Mesothelial cell of epicardium (in vitro differentiated cells): Measurements from ENCODE around the gene UBE2G2. TPM values are rescaled to one million over a fixed set of nuclear protein-coding genes. Genes with fewer than 3 reads are reported as not detected.

Experiments
- DNase-seq, 2 experiments: peaks; one replicate each; pipeline ENCODE4 v3.0.0; 2021; ENCODE audit warnings: low spot score in 2 of 2; ENCODE audit not compliant: unreplicated experiment in 2 of 2
- H3K27ac Mint-ChIP-seq: 2 replicates; pipeline ENCODE4 v1.8.0; 2021; ENCODE audit warnings: mixed read lengths
- H3K27me3 Mint-ChIP-seq: 2 replicates; pipeline ENCODE4 v1.8.0; 2021; ENCODE audit warnings: low read depth, mixed read lengths
- H3K36me3 Mint-ChIP-seq: 2 replicates; pipeline ENCODE4 v1.8.0; 2021; ENCODE audit warnings: mixed read lengths
- H3K4me1 Mint-ChIP-seq: 2 replicates; pipeline ENCODE4 v1.8.0; 2021; ENCODE audit warnings: mixed read lengths
- H3K4me3 Mint-ChIP-seq: 2 replicates; pipeline ENCODE4 v1.8.0; 2021; ENCODE audit warnings: mild to moderate bottlenecking, moderate library complexity, mixed read lengths
- H3K9me3 Mint-ChIP-seq: 2 replicates; pipeline ENCODE4 v1.8.0; 2021; ENCODE audit warnings: mixed read lengths
- total RNA-seq: library from RNA; stranded (reverse); gene quantifications from 3 replicates; pipeline ENCODE4 v1.2.1, GENCODE V29; 2021
- TF ChIP-seq, protein P1 (sequence below): fragments of 200-600 bp; sonication (generic); IDR thresholded peaks from one replicate; pipeline ENCODE4 v1.5.0; 2021; ENCODE audit warnings: antibody characterized with exemption; ENCODE audit not compliant: unreplicated experiment

The UBE2G2 gene
- total RNA-seq, 1 donor from 2014 or later, result 95.4 TPM

DNA sequence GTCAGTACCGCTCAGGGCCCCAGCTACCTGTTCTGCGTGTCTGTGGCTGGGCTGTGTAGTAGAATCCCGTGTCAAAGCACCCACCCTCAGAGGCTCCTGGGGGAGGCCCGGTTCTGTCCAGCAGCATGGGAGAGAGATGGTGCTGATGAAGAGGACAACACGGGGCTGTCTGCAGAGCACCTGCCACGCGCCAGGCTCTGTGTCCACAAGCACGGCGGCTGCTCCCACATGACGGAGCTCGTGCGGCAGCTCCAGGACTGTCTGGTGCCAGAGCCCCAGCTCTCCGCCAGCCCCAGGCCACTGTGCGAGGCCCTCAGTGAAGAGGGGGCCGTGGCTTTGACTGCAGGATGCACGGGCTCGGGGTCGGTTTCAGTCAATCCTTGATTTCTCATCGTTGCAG lies 48.3 kb downstream of the UBE2G2 start:
- peaks cover 8% of the 10 kb centered on the region for H3K27me3 Mint-ChIP-seq
- H3K4me1 Mint-ChIP-seq, result peaks cover 12% of the 10 kb centered on the region
- TF ChIP-seq, protein P1, sequence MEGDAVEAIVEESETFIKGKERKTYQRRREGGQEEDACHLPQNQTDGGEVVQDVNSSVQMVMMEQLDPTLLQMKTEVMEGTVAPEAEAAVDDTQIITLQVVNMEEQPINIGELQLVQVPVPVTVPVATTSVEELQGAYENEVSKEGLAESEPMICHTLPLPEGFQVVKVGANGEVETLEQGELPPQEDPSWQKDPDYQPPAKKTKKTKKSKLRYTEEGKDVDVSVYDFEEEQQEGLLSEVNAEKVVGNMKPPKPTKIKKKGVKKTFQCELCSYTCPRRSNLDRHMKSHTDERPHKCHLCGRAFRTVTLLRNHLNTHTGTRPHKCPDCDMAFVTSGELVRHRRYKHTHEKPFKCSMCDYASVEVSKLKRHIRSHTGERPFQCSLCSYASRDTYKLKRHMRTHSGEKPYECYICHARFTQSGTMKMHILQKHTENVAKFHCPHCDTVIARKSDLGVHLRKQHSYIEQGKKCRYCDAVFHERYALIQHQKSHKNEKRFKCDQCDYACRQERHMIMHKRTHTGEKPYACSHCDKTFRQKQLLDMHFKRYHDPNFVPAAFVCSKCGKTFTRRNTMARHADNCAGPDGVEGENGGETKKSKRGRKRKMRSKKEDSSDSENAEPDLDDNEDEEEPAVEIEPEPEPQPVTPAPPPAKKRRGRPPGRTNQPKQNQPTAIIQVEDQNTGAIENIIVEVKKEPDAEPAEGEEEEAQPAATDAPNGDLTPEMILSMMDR, result no peak
- peaks cover 8% of the 10 kb centered on the region for H3K36me3 Mint-ChIP-seq
- DNase-seq, result peak in 1 of 2 experiments; percentile 14
- H3K4me3 Mint-ChIP-seq, result no peak overlapping the region
- peaks cover 10% of the 10 kb centered on the region for H3K9me3 Mint-ChIP-seq
- no peak overlapping the region for H3K27ac Mint-ChIP-seq

DNA sequence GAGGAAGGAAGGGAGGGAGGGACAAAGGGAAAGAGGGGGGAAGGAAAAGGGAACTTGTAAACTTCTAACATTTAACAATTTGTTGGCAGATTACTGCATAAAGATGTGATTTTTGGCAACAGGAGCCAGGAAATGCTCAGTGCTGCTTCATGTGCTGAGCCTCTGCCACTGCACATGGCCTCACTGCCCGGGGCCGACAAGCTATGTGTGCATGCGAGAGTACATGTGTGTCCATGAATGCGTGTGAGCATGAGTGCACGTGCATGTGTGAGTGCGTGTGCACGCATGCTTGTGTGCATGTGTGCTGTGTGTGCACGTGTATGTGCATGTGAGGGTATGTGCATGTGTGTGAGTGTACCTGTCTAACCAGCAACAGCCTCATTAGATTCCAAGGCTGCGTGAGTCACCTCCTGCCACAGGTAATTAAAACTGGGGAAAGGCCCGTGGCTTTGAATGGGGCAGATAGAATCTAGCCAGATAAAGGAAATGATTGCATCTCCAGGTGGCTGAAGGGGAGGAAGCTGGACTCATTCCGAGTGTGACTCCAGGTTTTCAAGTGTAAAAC lies 48.9 kb downstream of the UBE2G2 start:
- peaks cover 10% of the 10 kb centered on the region for H3K9me3 Mint-ChIP-seq
- peaks cover 8% of the 10 kb centered on the region for H3K36me3 Mint-ChIP-seq
- TF ChIP-seq, protein P1, result no peak
- peaks cover 10% of the 10 kb centered on the region for H3K27me3 Mint-ChIP-seq
- H3K4me3 Mint-ChIP-seq, result no peak overlapping the region
- peak in 1 of 2 experiments; percentile 2 for DNase-seq
- peaks cover 12% of the 10 kb centered on the region for H3K4me1 Mint-ChIP-seq
- no peak overlapping the region for H3K27ac Mint-ChIP-seq

DNA sequence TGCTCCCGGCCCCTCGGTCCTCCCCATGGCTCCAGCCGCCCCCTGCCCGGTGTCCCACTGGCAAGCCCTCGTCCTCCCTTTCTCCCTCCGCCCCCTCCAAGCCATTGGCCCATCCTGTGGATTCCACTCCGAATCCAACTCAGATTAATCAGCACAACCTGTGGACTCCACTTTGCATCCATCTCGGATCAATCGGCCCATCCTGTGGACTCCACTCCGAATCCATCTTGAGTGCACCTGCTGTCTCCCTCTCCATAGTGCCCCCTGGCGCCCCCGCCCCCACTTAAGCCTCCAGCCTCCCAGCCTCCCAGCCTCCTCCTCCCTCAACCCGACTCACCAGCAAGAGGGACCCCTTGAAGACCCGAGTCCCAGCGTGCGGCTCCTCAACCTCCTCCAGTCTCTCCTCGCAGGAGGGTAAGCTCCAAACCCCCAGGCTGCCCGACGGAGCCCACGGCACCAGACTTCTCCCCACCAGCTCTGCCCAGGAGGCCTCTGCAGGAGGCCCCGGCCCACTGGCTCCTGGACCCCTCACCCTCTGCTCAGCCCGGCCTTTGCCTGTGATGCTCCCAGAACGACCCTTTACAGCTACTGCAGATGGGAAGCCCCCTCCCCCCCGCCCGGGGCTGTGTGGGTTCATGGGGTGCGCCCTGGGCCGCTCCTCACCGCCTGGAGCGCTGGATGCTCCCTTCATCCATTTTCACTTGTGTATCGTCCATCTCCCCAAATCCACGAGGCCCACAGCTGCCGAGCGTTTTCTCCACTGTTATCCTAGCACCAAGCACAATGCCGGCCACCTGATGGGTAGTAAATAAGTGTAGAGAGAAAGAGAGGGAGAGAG lies 49.6 kb downstream of the UBE2G2 start:
- TF ChIP-seq, protein P1, result no peak
- Mint-ChIP-seq H3K27me3 (peaks cover 10% of the 10 kb centered on the region), H3K9me3 (peaks cover 10% of the 10 kb centered on the region), H3K36me3 (peaks cover 8% of the 10 kb centered on the region), H3K4me1 (peaks cover 12% of the 10 kb centered on the region), H3K4me3 (no peak overlapping the region), H3K27ac (no peak overlapping the region)
- DNase-seq, result peak in 1 of 2 experiments; percentile 12

DNA sequence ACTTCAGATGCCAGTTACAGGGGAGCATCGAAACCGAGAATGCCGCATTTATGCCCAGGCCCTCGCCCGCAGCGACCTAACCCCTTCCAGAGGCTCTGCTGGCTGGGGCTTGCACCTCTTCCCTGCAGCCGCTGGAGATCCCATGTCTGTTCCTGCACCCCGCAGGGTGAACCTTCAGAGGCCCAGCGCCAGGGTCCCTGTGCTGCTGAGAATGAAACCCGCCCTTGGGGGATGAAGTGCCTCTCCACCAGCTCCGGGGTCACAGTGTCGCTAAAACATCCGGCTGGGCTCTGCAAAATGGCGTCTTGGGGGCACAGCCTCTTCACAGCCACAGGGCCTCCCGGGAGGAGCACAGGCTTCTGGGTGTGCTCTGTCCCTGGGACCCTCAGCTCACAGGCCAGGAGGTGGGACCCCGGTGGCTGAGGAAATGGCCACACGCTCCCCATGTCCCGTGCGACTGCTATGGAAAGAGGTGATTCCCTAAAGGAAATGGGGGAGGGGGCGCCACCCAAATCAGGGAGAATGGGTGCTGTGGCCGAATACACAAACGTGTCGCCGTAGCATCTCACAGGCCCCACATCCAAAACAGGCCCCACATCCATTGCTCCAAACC lies 50.3 kb downstream of the UBE2G2 start:
- DNase-seq, result peak in 1 of 2 experiments; percentile 15
- TF ChIP-seq, protein P1, result no peak
- Mint-ChIP-seq H3K4me1 (peaks cover 12% of the 10 kb centered on the region), H3K9me3 (peaks cover 10% of the 10 kb centered on the region), H3K27me3 (peaks cover 10% of the 10 kb centered on the region), H3K27ac (no peak overlapping the region), H3K36me3 (peaks cover 8% of the 10 kb centered on the region), H3K4me3 (no peak overlapping the region)

DNA sequence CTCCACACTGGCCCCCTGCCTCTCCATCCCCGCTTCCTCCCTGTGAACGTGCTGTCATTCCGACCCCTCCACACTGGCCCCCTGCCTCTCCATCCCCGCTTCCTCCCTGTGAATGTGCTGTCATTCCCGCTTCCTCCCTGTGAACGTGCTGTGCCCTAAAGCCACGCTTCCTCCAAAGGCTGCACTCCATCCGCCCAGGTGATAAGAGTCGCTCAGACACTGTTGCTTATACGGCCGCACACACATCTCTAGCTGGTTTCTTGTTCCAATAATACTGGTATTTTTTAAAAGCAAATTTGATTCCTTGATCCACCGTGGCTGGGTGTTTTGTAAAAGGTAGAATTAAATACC lies 51.0 kb downstream of the UBE2G2 start:
- Mint-ChIP-seq H3K36me3 (peaks cover 8% of the 10 kb centered on the region), H3K9me3 (peaks cover 10% of the 10 kb centered on the region), H3K4me3 (no peak overlapping the region), H3K4me1 (peaks cover 12% of the 10 kb centered on the region), H3K27ac (no peak overlapping the region), H3K27me3 (peaks cover 10% of the 10 kb centered on the region)
- peak in 1 of 2 experiments; percentile 12 for DNase-seq
- TF ChIP-seq, protein P1, result no peak
